Measurements from ENCODE around the gene NTMT1.
"Not testable (repeated sequence)": the region's sequence is repeated elsewhere in the genome, so short reads cannot be mapped to it uniquely, and the experiment has no call there.

The NTMT1 gene

GRCh38 chr9:129615407-129616285, 10.3 kb upstream of the NTMT1 start:
- DNase-seq (ENCODE audit: low read depth) = no peak

GRCh38 chr9:129617167-129617566, 8.8 kb upstream of the NTMT1 start:
- peak; percentile 30 for DNase-seq (ENCODE audit: low read depth)

- no peak for DNase-seq (ENCODE audit: low read depth)
Observed at GRCh38 chr9:129619787-129620668, 5.9 kb upstream of the NTMT1 start.

DNA sequence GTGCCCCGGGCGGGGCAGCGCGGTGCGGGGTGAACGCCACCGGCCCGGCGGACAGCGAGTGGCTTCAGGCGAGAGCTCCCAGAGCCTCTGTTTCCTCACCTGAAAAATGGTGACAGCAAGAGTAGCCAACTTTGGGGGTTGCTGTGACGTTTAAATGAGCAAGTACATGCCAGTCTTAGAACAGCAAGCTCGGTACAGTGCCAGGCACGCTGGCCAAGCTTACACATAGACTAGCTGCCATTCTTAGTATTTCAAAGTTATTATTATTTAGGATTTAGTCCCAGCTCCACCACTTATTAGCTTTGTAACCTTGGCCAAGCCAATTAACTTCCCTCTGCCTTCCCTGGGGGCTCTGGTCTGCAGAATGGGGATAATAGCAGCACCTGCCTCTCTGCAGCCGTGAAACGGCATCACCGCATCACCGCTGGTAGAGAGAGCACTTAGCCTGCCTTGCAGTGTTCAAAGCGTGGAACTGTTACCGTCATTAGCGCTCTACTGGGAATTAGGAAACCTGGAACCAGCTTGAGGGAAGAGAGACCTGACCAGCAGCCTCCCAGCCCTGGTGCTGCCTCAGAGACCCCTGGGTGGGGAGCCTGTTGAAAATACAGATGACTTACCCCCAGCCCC, 5.2 kb upstream of the NTMT1 start, which contains the start of gene C9orf50:
TSS of gene C9orf50 (minus strand) at position 433 of the 627 bp plus-strand sequence. CDS start 527 bp downstream, outside the sequence.
- DNase-seq (ENCODE audit: low read depth) = no peak

DNA sequence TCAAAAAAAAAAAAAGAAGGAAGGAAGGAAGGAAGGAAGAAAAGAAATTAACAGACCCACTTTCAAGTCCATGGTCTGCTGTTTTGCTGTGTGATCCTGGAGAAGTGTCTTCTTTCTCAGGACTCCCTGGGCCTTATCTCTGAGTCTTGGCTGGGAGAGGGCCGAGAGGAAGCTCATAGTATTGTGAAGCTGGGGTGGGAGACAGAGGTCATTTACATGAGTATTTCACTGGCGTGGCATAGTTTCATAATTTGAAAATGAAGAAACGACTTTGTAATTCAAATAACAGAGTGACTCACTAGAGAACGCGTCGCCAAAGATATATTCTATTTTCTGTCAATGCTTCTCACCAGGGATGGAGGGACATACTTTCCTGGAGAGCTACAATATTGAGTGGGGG, 2.6 kb upstream of the NTMT1 start:
- DNase-seq (ENCODE audit: low read depth) = no peak

- no peak for DNase-seq (ENCODE audit: low read depth)
Observed at GRCh38 chr9:129624168-129624759, 1.7 kb upstream of the NTMT1 start.

- DNase-seq (ENCODE audit: low read depth) = no peak
Observed at GRCh38 chr9:129624947-129625346, 1.0 kb upstream of the NTMT1 start.

- DNase-seq (ENCODE audit: low read depth) = peak; percentile 49
Observed at GRCh38 chr9:129626625-129627284, 792 bp downstream of the NTMT1 start.

- no peak for DNase-seq (ENCODE audit: low read depth)
Observed at GRCh38 chr9:129627556-129628440, 1.8 kb downstream of the NTMT1 start.

- no peak for DNase-seq (ENCODE audit: low read depth)
Observed at GRCh38 chr9:129628709-129629108, 2.7 kb downstream of the NTMT1 start.

GRCh38 chr9:129629251-129629820, 3.4 kb downstream of the NTMT1 start:
- DNase-seq (ENCODE audit: low read depth) = no peak

GRCh38 chr9:129630967-129631673, 5.2 kb downstream of the NTMT1 start:
- no peak for DNase-seq (ENCODE audit: low read depth)

DNA sequence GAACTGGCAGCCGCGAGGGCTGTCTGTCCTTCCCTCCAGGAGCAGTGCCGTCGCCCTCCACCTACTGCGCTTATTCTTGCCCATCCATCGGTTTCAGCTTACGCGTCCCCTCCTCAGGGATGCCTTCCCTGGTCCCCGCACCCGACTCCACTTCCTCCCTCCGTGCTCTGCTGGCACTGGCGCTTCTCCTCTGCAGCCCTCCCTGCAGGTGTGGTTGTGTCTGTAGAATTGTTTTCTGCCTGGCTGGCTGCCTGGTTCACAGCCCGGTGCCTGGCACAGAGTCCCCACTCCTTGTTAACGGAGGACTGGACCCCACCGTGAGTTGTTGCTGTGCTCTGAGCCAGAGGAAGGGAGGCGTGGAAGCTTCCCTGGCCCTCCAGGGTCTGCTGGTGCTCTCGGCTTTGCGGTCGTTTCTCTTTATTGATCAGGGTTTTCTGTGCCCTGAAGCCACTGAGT, 5.7 kb downstream of the NTMT1 start:
- no peak for DNase-seq (ENCODE audit: low read depth)

DNA sequence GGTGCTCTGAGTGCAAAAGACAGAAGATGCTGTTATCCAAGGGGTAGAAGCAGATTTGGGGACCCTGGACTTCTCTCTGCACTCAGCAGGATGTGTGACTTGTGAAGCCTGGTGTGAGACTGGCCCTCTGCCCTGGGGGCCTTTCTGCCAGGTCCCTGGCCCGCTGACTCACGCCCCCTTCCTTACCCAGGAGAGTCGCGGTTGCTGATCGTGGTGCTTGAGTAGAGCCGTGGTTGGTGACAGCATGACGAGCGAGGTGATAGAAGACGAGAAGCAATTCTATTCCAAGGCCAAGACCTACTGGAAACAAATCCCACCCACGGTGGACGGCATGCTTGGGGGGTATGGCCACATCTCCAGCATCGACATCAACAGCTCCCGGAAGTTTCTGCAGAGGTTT, 6.5 kb downstream of the NTMT1 start:
- DNase-seq (ENCODE audit: low read depth) = no peak

GRCh38 chr9:129633207-129633606, 7.2 kb downstream of the NTMT1 start:
- DNase-seq (ENCODE audit: low read depth) = no peak

- DNase-seq (ENCODE audit: low read depth) = no peak
Observed at GRCh38 chr9:129633848-129634247, 7.9 kb downstream of the NTMT1 start.

DNA sequence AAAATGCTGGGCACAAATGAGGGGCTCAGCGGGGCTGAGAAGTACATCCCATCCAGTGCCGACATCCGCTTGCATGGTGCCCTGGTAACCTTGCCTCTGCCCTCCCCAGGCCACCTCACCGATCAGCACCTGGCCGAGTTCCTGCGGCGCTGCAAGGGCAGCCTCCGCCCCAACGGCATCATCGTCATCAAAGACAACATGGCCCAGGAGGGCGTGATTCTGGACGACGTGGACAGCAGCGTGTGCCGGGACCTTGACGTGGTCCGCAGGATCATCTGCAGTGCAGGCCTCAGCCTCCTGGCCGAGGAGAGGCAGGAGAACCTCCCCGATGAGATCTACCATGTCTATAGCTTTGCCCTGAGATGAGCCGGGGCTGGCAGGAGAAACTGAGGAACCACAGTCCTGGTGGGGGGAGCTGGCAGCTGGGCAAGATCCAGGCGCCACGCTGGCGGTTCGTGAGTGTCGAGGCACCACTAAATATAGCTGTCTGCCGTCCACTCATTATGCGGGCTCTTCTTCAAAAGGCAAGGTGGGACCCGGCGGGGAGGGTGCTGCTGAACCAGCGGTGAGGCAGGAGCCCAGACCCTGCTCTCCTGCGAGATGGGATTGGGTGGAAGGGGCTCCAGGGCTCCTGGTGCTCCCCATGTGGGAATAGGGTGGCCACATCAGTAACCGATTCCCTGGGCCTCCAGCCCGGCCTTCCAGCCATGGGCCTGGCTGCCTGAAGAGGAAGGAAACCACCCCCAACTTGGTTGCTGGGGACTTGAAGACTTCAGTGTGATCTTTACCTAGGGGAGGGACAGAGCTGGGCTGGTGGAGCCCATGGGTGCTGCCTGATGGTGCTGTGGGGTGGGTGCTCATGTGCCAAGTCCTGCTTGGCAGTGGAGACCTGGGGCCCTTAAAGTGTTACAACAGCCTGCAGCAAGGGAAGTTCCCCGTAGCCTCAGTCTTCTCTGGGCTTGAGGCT, 9.4 kb downstream of the NTMT1 start:
- no peak for DNase-seq (ENCODE audit: low read depth)

DNA sequence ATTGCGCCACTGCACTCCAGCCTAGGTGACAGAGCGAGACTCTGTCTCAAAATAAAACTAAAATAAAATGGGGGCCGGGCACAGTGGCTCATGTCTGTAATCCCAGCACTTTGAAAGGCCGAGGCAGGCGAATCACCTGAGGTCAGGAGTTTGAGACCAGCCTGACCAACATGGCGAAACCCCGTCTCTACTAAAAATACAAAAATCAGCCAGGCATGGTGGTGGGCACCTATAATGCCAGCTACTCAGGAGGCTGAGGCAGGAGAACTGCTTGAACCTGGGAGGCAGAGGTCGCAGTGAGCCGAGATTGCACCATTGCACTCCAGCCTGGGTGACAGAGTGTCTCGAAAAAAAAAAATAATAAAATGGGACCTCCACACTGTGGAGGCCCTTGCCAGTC, 10.4 kb downstream of the NTMT1 start:
- DNase-seq (ENCODE audit: low read depth) = not testable (repeated sequence)

Measured in GM04503 (cell line).